Subcutaneous adipose tissue (tissue), 4 donors: ENCODE data around the gene BRINP1. TPM values are rescaled to one million over a fixed set of nuclear protein-coding genes. Genes with fewer than 3 reads are reported as not detected.

ENCODE experiments used
- CTCF ChIP-seq: fragments of 450-650 bp; IDR thresholded peaks from one replicate; pipeline ENCODE4 v1.5.1; 2016; ENCODE audit warnings: low read depth, mild to moderate bottlenecking, control low read depth, antibody characterized with exemption, moderate library complexity
- total RNA-seq, 4 donors: library from RNA; depleted of rRNA; stranded (reverse); fragments of >200 nt; gene quantifications; one replicate each; pipeline ENCODE4 v1.1.0, GENCODE V29; 2016

The BRINP1 gene
- total RNA-seq, 4 donors from 2014 or later = not detected

- TF ChIP-seq CTCF = no peak
Measured at GRCh38 chr9:119280740-119281485, 88.3 kb downstream of the BRINP1 start.

- TF ChIP-seq CTCF = no peak
Measured at GRCh38 chr9:119278171-119278570, 91.1 kb downstream of the BRINP1 start.

GRCh38 chr9:119273984-119274665 lies 95.1 kb downstream of the BRINP1 start:
- no peak for TF ChIP-seq CTCF

- no peak for TF ChIP-seq CTCF
Measured at GRCh38 chr9:119273325-119273904, 95.8 kb downstream of the BRINP1 start.

GRCh38 chr9:119272500-119273211 lies 96.6 kb downstream of the BRINP1 start:
- no peak for TF ChIP-seq CTCF

- no peak for TF ChIP-seq CTCF
Measured at GRCh38 chr9:119268985-119269384, 100.2 kb downstream of the BRINP1 start.

- no peak for TF ChIP-seq CTCF
Measured at GRCh38 chr9:119264165-119264564, 105.1 kb downstream of the BRINP1 start.
